Neural progenitor cell (in vitro differentiated cells): ENCODE measurements around the gene PLAAT5. TPM values are rescaled to one million over a fixed set of nuclear protein-coding genes. Genes with fewer than 3 reads are reported as not detected.
A peak's percentile ranks its signal among the peaks of the same experiment; 100 is the strongest.
"Not testable (repeated sequence)": the region's sequence is repeated elsewhere in the genome, so short reads cannot be mapped to it uniquely, and the experiment has no call there.

Experiments
- DNase-seq: peaks from one replicate; pipeline ENCODE4 v3.0.0-alpha.2; 2016; ENCODE audit warnings: low spot score
- H2AFZ ChIP-seq: fragments of 200-600 bp; sonication (generic); replicated peaks from 2 replicates; pipeline ENCODE4 v1.6.1; 2016; ENCODE audit warnings: antibody characterized with exemption
- H3F3A ChIP-seq: fragments of 200-600 bp; sonication (generic); 2 replicates; pipeline ENCODE4 v1.6.1; 2016; ENCODE audit warnings: antibody characterized with exemption, low read depth
- H3K27ac ChIP-seq: fragments of 200-600 bp; sonication (generic); 2 replicates; pipeline ENCODE4 v1.5.1; 2016; ENCODE audit warnings: mild to moderate bottlenecking
- H3K27me3 ChIP-seq: fragments of 200-600 bp; sonication (generic); 2 replicates; pipeline ENCODE4 v1.6.1; 2016; ENCODE audit warnings: mild to moderate bottlenecking, moderate library complexity
- H3K36me3 ChIP-seq: fragments of 200-600 bp; sonication (generic); 2 replicates; pipeline ENCODE4 v1.5.1; 2016
- H3K4me1 ChIP-seq: fragments of 200-600 bp; sonication (generic); 2 replicates; pipeline ENCODE4 v1.6.1; 2016; ENCODE audit warnings: mixed run types
- H3K4me2 ChIP-seq: fragments of 200-600 bp; sonication (generic); 2 replicates; pipeline ENCODE4 v1.6.1; 2016
- H3K4me3 ChIP-seq: fragments of 200-600 bp; sonication (generic); 2 replicates; pipeline ENCODE4 v1.5.1; 2016
- H3K79me2 ChIP-seq: fragments of 200-600 bp; sonication (generic); 2 replicates; pipeline ENCODE4 v1.6.1; 2016; ENCODE audit warnings: low read depth
- H3K9ac ChIP-seq: fragments of 200-600 bp; sonication (generic); 2 replicates; pipeline ENCODE4 v1.6.1; 2016
- H3K9me3 ChIP-seq: fragments of 200-600 bp; sonication (generic); 2 replicates; pipeline ENCODE4 v1.5.1; 2016; ENCODE audit warnings: low read depth
- H4K20me1 ChIP-seq: fragments of 200-600 bp; sonication (generic); 2 replicates; pipeline ENCODE4 v1.6.1; 2016; ENCODE audit warnings: low read depth
- H3K27ac Mint-ChIP-seq: 3 replicates; pipeline ENCODE4 v1.8.0; 2021; ENCODE audit warnings: mixed read lengths
- H3K27me3 Mint-ChIP-seq: 2 replicates; pipeline ENCODE4 v1.8.0; 2022; ENCODE audit warnings: low read depth, mild to moderate bottlenecking, inconsistent platforms, moderate library complexity, mixed read lengths; ENCODE audit not compliant: insufficient read depth
- H3K36me3 Mint-ChIP-seq: 3 replicates; pipeline ENCODE4 v1.8.0; 2021; ENCODE audit warnings: mixed read lengths
- H3K4me1 Mint-ChIP-seq: 3 replicates; pipeline ENCODE4 v1.8.0; 2021; ENCODE audit warnings: mixed read lengths
- H3K4me3 Mint-ChIP-seq: 3 replicates; pipeline ENCODE4 v1.8.0; 2021; ENCODE audit warnings: mild to moderate bottlenecking, moderate library complexity, mixed read lengths
- H3K9me3 Mint-ChIP-seq: 3 replicates; pipeline ENCODE4 v1.8.0; 2020; ENCODE audit warnings: mixed read lengths
- CTCF ChIP-seq: fragments of 200-600 bp; sonication (generic); IDR thresholded peaks from 2 replicates; pipeline ENCODE4 v1.5.1; 2017; ENCODE audit warnings: antibody characterized with exemption, mild to moderate bottlenecking
- EZH2 ChIP-seq: fragments of 200-600 bp; sonication (generic); IDR thresholded peaks from 2 replicates; pipeline ENCODE4 v1.6.1; 2017; ENCODE audit warnings: antibody characterized with exemption, mild to moderate bottlenecking, moderate library complexity
- EZH2phosphoT487 ChIP-seq: fragments of 200-600 bp; sonication (generic); IDR thresholded peaks from 2 replicates; pipeline ENCODE4 v1.6.1; 2017; ENCODE audit warnings: antibody characterized with exemption
- total RNA-seq: library from RNA; depleted of rRNA; stranded (reverse); fragments of >200 nt; gene quantifications from 2 replicates; pipeline ENCODE4 v1.2.3, GENCODE V29; 2015; ENCODE audit warnings: low replicate concordance

Gene PLAAT5
- total RNA-seq, 1 donor from 2014 or later = not detected

- H3K27me3 Mint-ChIP-seq, H3K36me3 ChIP-seq, H3K27me3 ChIP-seq, H3K9ac ChIP-seq, H3K4me1 Mint-ChIP-seq, H3K9me3 Mint-ChIP-seq, H3K36me3 Mint-ChIP-seq, DNase-seq, H3K4me3 ChIP-seq, H3K27ac ChIP-seq, H3F3A ChIP-seq, H3K79me2 ChIP-seq, H3K9me3 ChIP-seq, H3K4me2 ChIP-seq, H3K4me1 ChIP-seq, H4K20me1 ChIP-seq, H3K27ac Mint-ChIP-seq, H3K4me3 Mint-ChIP-seq: not testable (repeated sequence)
- H2AFZ ChIP-seq = peak overlapping the region; percentile 64
These were observed 55.6 kb downstream of the PLAAT5 start for GRCh38 chr11:63435351-63435750.

- not testable (repeated sequence) for H4K20me1 ChIP-seq, H3K4me1 ChIP-seq, H3K9me3 ChIP-seq, H2AFZ ChIP-seq, H3K36me3 ChIP-seq, H3K4me2 ChIP-seq, H3K27me3 Mint-ChIP-seq, H3K36me3 Mint-ChIP-seq, H3K27me3 ChIP-seq, H3K9ac ChIP-seq, H3K27ac Mint-ChIP-seq, DNase-seq, H3K27ac ChIP-seq, H3K4me3 Mint-ChIP-seq, H3F3A ChIP-seq, H3K9me3 Mint-ChIP-seq, H3K79me2 ChIP-seq, H3K4me3 ChIP-seq, H3K4me1 Mint-ChIP-seq
These were observed 60.2 kb downstream of the PLAAT5 start for GRCh38 chr11:63430731-63431130.

GRCh38 chr11:63427971-63428508 lies 62.9 kb downstream of the PLAAT5 start:
- Mint-ChIP-seq H3K27ac (no peak overlapping the region), H3K27me3 (no peaks in the 10 kb centered on the region), H3K4me1 (no peaks in the 10 kb centered on the region), H3K36me3 (no peaks in the 10 kb centered on the region), H3K9me3 (no peaks in the 10 kb centered on the region), H3K4me3 (no peak overlapping the region)
- Histone ChIP-seq H3K4me3 (no peak overlapping the region), H3K4me2 (no peak overlapping the region), H3K4me1 (no peaks in the 10 kb centered on the region), H4K20me1 (no peaks in the 10 kb centered on the region), H3K9me3 (no peaks in the 10 kb centered on the region), H3F3A (no peaks in the 10 kb centered on the region), H3K27ac (no peak overlapping the region), H3K79me2 (no peaks in the 10 kb centered on the region), H3K36me3 (no peaks in the 10 kb centered on the region), H3K9ac (no peak overlapping the region), H3K27me3 (no peaks in the 10 kb centered on the region), H2AFZ (peak overlapping the region; percentile 68)
- no peak for TF ChIP-seq EZH2
- TF ChIP-seq CTCF = peak; percentile 29
- no peak for TF ChIP-seq EZH2phosphoT487
- no peak for DNase-seq

- H3K36me3 ChIP-seq = no peaks in the 10 kb centered on the region
- no peaks in the 10 kb centered on the region for H3F3A ChIP-seq
- no peak for TF ChIP-seq EZH2phosphoT487
- no peak for TF ChIP-seq CTCF
- no peak for TF ChIP-seq EZH2
- no peak overlapping the region for H3K27ac Mint-ChIP-seq
- no peak overlapping the region for H3K4me2 ChIP-seq
- H3K4me3 Mint-ChIP-seq = no peak overlapping the region
- H3K27me3 ChIP-seq = no peaks in the 10 kb centered on the region
- no peak overlapping the region for H3K9ac ChIP-seq
- peaks cover 2% of the 10 kb centered on the region for H3K27me3 Mint-ChIP-seq
- H2AFZ ChIP-seq = no peak overlapping the region
- H3K9me3 Mint-ChIP-seq = peaks cover 2% of the 10 kb centered on the region
- H3K79me2 ChIP-seq = no peaks in the 10 kb centered on the region
- no peaks in the 10 kb centered on the region for H3K36me3 Mint-ChIP-seq
- no peaks in the 10 kb centered on the region for H3K9me3 ChIP-seq
- no peak overlapping the region for H3K27ac ChIP-seq
- H3K4me3 ChIP-seq = no peak overlapping the region
- H4K20me1 ChIP-seq = no peaks in the 10 kb centered on the region
- no peaks in the 10 kb centered on the region for H3K4me1 ChIP-seq
- DNase-seq = no peak
- H3K4me1 Mint-ChIP-seq = no peaks in the 10 kb centered on the region
These were observed 73.7 kb downstream of the PLAAT5 start for GRCh38 chr11:63417174-63417852.

Other genes starting within 250 kb of the PLAAT5 start
- not detected in 2 replicates for gene SLC22A25, start 247.6 kb downstream of the PLAAT5 start, total RNA-seq
- gene SLC22A9, start 121.4 kb downstream of the PLAAT5 start, total RNA-seq = not detected in 2 replicates
- gene LGALS12, start 14.9 kb upstream of the PLAAT5 start, total RNA-seq = not detected in 2 replicates
- gene PLAAT4, start 45.6 kb upstream of the PLAAT5 start, total RNA-seq = not detected in 2 replicates
- not detected in 2 replicates for gene PLAAT2, start 72.2 kb upstream of the PLAAT5 start, total RNA-seq
- gene PLAAT3, start 123.3 kb upstream of the PLAAT5 start, total RNA-seq = 4.6 and 8.0 TPM in 2 replicates
- 18.5 and 19.5 TPM in 2 replicates for gene ATL3, start 180.2 kb upstream of the PLAAT5 start, total RNA-seq
- 279 and 281 TPM in 2 replicates for gene RTN3, start 190.3 kb upstream of the PLAAT5 start, total RNA-seq